K562 (cell line): Measurements from ENCODE around the gene SLC5A7. TPM values are rescaled to one million over a fixed set of nuclear protein-coding genes. Genes with fewer than 3 reads are reported as not detected.

ENCODE experiments used
- ATAC-seq: fragments of 200-7000 bp; cut with Tn5 transposase; 3 replicates; pipeline ENCODE4 v1.9.1; 2020; ENCODE audit warnings: moderate library complexity
- BruUV-seq: library from RNA; stranded (reverse); fragments of 400-500 nt; replicated peaks from 2 replicates; lab custom pipeline; 2021; lab: Mats Ljungman, UMichigan
- CTCF ChIA-PET: fragments of 300-600 bp; formaldehyde crosslinking; extraction: SDS; loops from one replicate; lab custom pipeline; 2021; ENCODE audit warnings: low intra/inter-chr PET ratio; lab: Yijun Ruan, JAX
- POLR2A ChIA-PET: fragments of 300-600, 350-650 bp; sonication (Branson Sonifier 250); formaldehyde crosslinking; extraction: SDS; loops from one replicate; lab custom pipeline; 2021; ENCODE audit warnings: antibody characterized with exemption, inconsistent platforms; lab: Yijun Ruan, JAX
- DNase-seq, 4 experiments: peaks; one replicate each; pipeline versions ENCODE4 v3.0.0 to v3.0.0-alpha.2; 2011 to 2018; ENCODE audit warnings: low spot score in 3 of 4, mixed read lengths in 3 of 4; ENCODE audit errors: extremely low read depth in 1 of 4
- FAIRE-seq: peaks from 2 replicates; lab custom pipeline; 2011; peaks lifted over from hg19 to GRCh38; lab: Jason Lieb, UNC
- H2AFZ ChIP-seq: 2 replicates; pipeline ENCODE4 v1.6.0; 2011; ENCODE audit warnings: low read depth, low read length, control low read depth, inconsistent platforms
- H3K27ac ChIP-seq: fragments of 200-600 bp; 3 replicates; pipeline ENCODE4 v1.8.0; 2011; ENCODE audit warnings: low read depth, mild to moderate bottlenecking, control low read depth, inconsistent platforms, low read length, moderate library complexity, mixed read lengths; ENCODE audit errors: extremely low read depth
- H3K27me3 ChIP-seq, 2 experiments: fragments of 300-600 bp in 1 of 2; 2 replicates in 1 of 2; 3 replicates in 1 of 2; pipeline versions ENCODE4 v1.6.0 to v1.8.0; 2011; ENCODE audit warnings: inconsistent platforms in 2 of 2, low read length in 2 of 2, mild to moderate bottlenecking in 1 of 2, mixed read lengths in 1 of 2, moderate library complexity in 1 of 2; ENCODE audit not compliant: control insufficient read depth in 2 of 2, insufficient read depth in 2 of 2
- H3K36me3 ChIP-seq: fragments of 300-600 bp; 3 replicates; pipeline ENCODE4 v1.8.0; 2011; ENCODE audit warnings: mild to moderate bottlenecking, low read length, inconsistent platforms; ENCODE audit not compliant: control insufficient read depth, insufficient read depth
- H3K4me1 ChIP-seq, 2 experiments: fragments of 200-600 bp in 1 of 2; replicated peaks in 1 of 2; 2 replicates in 1 of 2; 3 replicates in 1 of 2; pipeline versions ENCODE4 v1.5.1 to v1.8.0; 2011; ENCODE audit warnings: inconsistent platforms in 2 of 2, low read length in 2 of 2, mild to moderate bottlenecking in 1 of 2, mixed read lengths in 1 of 2, moderate library complexity in 1 of 2; ENCODE audit not compliant: control insufficient read depth in 2 of 2, insufficient read depth in 2 of 2
- H3K4me2 ChIP-seq: 2 replicates; pipeline ENCODE4 v1.6.1; 2011; ENCODE audit warnings: low read length, control low read depth, inconsistent platforms, mixed read lengths; ENCODE audit not compliant: insufficient read depth
- H3K4me3 ChIP-seq: fragments of 200-600 bp; sonication (generic), shearing (Covaris generic); 2 replicates; pipeline ENCODE4 v1.5.1; 2016; ENCODE audit warnings: control low read depth, inconsistent platforms
- H3K79me2 ChIP-seq: fragments of 200-600 bp; 3 replicates; pipeline ENCODE4 v1.8.0; 2011; ENCODE audit warnings: low read length, inconsistent platforms; ENCODE audit not compliant: control insufficient read depth, insufficient read depth
- H3K9ac ChIP-seq, 2 experiments: 2 replicates each; pipeline versions ENCODE4 v1.6.0 to v1.6.1; 2011; ENCODE audit warnings: low read depth in 2 of 2, low read length in 2 of 2, control low read depth in 1 of 2, inconsistent platforms in 1 of 2, mild to moderate bottlenecking in 1 of 2, mixed read lengths in 1 of 2; ENCODE audit not compliant: insufficient read depth in 1 of 2
- H3K9me1 ChIP-seq: one replicate; pipeline ENCODE4 v1.6.0; 2011; ENCODE audit warnings: inconsistent platforms, mild to moderate bottlenecking, low read length, moderate library complexity; ENCODE audit not compliant: control insufficient read depth, insufficient read depth
- H3K9me3 ChIP-seq: replicated peaks from 2 replicates; pipeline ENCODE4 v1.5.1; 2011; ENCODE audit warnings: low read depth, low read length, inconsistent platforms; ENCODE audit not compliant: control insufficient read depth, insufficient read depth
- H4K20me1 ChIP-seq: replicated peaks from 2 replicates; pipeline ENCODE4 v1.6.1; 2011; ENCODE audit warnings: low read length, inconsistent platforms, mixed read lengths; ENCODE audit not compliant: control insufficient read depth, insufficient read depth
- ARID2 ChIP-seq: fragments of 450-650 bp; IDR thresholded peaks from 2 replicates; pipeline ENCODE4 v1.6.1; 2017; ENCODE audit warnings: antibody characterized with exemption, mild to moderate bottlenecking
- HDAC8 ChIP-seq: fragments of 450-650 bp; IDR thresholded peaks from 2 replicates; pipeline ENCODE4 v1.6.1; 2016; ENCODE audit warnings: mild to moderate bottlenecking, missing genetic modification characterization, moderate library complexity, missing compliant biosample characterization
- HNRNPH1 ChIP-seq: fragments of 200-400 bp; formaldehyde crosslinking; optimal IDR thresholded peaks from 2 replicates; pipeline ENCODE3; 2017; ENCODE audit warnings: low read depth, mild to moderate bottlenecking, low read length, moderate library complexity
- ILF3 ChIP-seq: fragments of 450-650 bp; IDR thresholded peaks from 2 replicates; pipeline ENCODE4 v1.6.1; 2018; ENCODE audit warnings: antibody characterized with exemption, mild to moderate bottlenecking, moderate library complexity, borderline replicate concordance
- KDM4B ChIP-seq, 2 experiments: fragments of 450-650 bp in 1 of 2; sonication (generic) in 1 of 2; IDR thresholded peaks; 2 replicates each; pipeline ENCODE4 v1.6.1; 2016 to 2017; ENCODE audit warnings: borderline replicate concordance in 2 of 2, antibody characterized with exemption in 1 of 2, low read depth in 1 of 2, mild to moderate bottlenecking in 1 of 2
- MTA2 ChIP-seq: fragments of 450-650 bp; IDR thresholded peaks from 2 replicates; pipeline ENCODE4 v1.6.1; 2016; ENCODE audit warnings: low read depth
- NCOR1 ChIP-seq: fragments of 450-650 bp; IDR thresholded peaks from 2 replicates; pipeline ENCODE4 v1.6.1; 2016; ENCODE audit warnings: mild to moderate bottlenecking, moderate library complexity
- NFATC3 ChIP-seq: fragments of 450-650 bp; IDR thresholded peaks from 2 replicates; pipeline ENCODE4 v1.6.1; 2017; ENCODE audit warnings: mild to moderate bottlenecking
- SMAD4 ChIP-seq: fragments of 250-450 bp; sonication (Bioruptor Pico); conservative IDR thresholded peaks from 2 replicates; pipeline ENCODE4 v1.8.0; 2021; ENCODE audit warnings: inconsistent platforms, mild to moderate bottlenecking, moderate library complexity
- WGBS: fragments of 100-300 bp; shearing (Covaris generic); methylation state at CpG from one replicate; pipeline ENCODE4 v1.1.6; 2016; ENCODE audit warnings: low coverage, mixed read lengths; ENCODE audit not compliant: insufficient coverage; ENCODE audit errors: missing lambda C conversion rate; 5-methylcytosine and 5-hydroxymethylcytosine counted together
- in situ Hi-C: fragments of 300-500 bp; cut with MboI; formaldehyde crosslinking; loops from 4 replicates; pipeline ENCODE4 v1.15.0; 2018; ENCODE audit warnings: inconsistent platforms, mixed read lengths
- intact Hi-C: fragments of 100-400 bp; cut with micrococcal nuclease; formaldehyde crosslinking; loops from 2 replicates; pipeline ENCODE4 v1.14.2; 2022
- polyA plus RNA-seq, 8 experiments: library from polyadenylated mRNA; depleted of rRNA in 4 of 8; stranded (reverse) in 5 of 8; unstranded in 3 of 8; fragments of >200 nt; fragmentation: Nextera tagmentation in 2 of 8; fragmentation: Illumina TruSeq in 1 of 8; extraction: Ambion mirVana in 2 of 8; extraction: Trizol in 1 of 8; gene quantifications; 2 replicates each; pipeline versions ENCODE4 v1.2.1 to v1.2.3, GENCODE V29; 2011 to 2014; ENCODE audit warnings: inconsistent platforms in 1 of 8, missing spikeins in 1 of 8
- total RNA-seq, 7 experiments: library from RNA; depleted of rRNA in 6 of 7; stranded (reverse); fragments of >200 nt in 6 of 7; fragmentation: Illumina TruSeq in 2 of 7; extraction: Trizol in 2 of 7; gene quantifications; 2 replicates each; pipeline versions ENCODE4 v1.2.1 to v1.2.3, GENCODE V29; 2011 to 2021; ENCODE audit warnings: low replicate concordance in 1 of 7
- TF ChIP-seq, protein P1 (sequence below), 2 experiments: fragments of 450-650 bp in 1 of 2; sonication (generic) in 1 of 2; formaldehyde crosslinking in 1 of 2; IDR thresholded peaks; 2 replicates each; pipeline versions ENCODE4 v1.7.1 to v1.9.0; 2016 to 2022; ENCODE audit warnings: inconsistent platforms in 1 of 2, mild to moderate bottlenecking in 1 of 2, missing genetic modification reagents in 1 of 2

Gene SLC5A7
- total and polyA plus RNA-seq, 9 of the 15 experiments (the other 6 are each of a cell fraction or from before 2014, with no cell fraction given), result not detected

GRCh38 chr2:107964185-107964584, 22.1 kb upstream of the SLC5A7 start:
- no TSS peak for BruUV-seq
- no peak for TF ChIP-seq SMAD4
- no peak for TF ChIP-seq ILF3
- no peak for TF ChIP-seq MTA2
- TF ChIP-seq NFATC3, result no peak
- no peak for TF ChIP-seq NCOR1
- no peak for TF ChIP-seq KDM4B (IDR thresholded peaks at IDR 0.05; ENCODE audit: borderline replicate concordance in 2 of 2, low read depth in 1 of 2)
- TF ChIP-seq, protein P1, sequence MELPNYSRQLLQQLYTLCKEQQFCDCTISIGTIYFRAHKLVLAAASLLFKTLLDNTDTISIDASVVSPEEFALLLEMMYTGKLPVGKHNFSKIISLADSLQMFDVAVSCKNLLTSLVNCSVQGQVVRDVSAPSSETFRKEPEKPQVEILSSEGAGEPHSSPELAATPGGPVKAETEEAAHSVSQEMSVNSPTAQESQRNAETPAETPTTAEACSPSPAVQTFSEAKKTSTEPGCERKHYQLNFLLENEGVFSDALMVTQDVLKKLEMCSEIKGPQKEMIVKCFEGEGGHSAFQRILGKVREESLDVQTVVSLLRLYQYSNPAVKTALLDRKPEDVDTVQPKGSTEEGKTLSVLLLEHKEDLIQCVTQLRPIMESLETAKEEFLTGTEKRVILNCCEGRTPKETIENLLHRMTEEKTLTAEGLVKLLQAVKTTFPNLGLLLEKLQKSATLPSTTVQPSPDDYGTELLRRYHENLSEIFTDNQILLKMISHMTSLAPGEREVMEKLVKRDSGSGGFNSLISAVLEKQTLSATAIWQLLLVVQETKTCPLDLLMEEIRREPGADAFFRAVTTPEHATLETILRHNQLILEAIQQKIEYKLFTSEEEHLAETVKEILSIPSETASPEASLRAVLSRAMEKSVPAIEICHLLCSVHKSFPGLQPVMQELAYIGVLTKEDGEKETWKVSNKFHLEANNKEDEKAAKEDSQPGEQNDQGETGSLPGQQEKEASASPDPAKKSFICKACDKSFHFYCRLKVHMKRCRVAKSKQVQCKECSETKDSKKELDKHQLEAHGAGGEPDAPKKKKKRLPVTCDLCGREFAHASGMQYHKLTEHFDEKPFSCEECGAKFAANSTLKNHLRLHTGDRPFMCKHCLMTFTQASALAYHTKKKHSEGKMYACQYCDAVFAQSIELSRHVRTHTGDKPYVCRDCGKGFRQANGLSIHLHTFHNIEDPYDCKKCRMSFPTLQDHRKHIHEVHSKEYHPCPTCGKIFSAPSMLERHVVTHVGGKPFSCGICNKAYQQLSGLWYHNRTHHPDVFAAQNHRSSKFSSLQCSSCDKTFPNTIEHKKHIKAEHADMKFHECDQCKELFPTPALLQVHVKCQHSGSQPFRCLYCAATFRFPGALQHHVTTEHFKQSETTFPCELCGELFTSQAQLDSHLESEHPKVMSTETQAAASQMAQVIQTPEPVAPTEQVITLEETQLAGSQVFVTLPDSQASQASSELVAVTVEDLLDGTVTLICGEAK (IDR thresholded peaks at IDR 0.05), result no peak
- TF ChIP-seq, protein P1 (CRISPR knock-in tag; IDR thresholded peaks at IDR 0.05), result no peak
- no peak for TF ChIP-seq ARID2
- no peak for TF ChIP-seq HDAC8 (tag)
- TF ChIP-seq HNRNPH1, result no peak
- no peak overlapping the region for H3K4me3 ChIP-seq
- intact Hi-C loops (no loop called here), in situ Hi-C loops (no loop called here)
- no peaks in the 10 kb centered on the region for H3K9me3 ChIP-seq
- H2AFZ ChIP-seq, result no peak overlapping the region
- H3K9ac ChIP-seq, result no peak overlapping the region
- WGBS, result 0% methylated on average over 1 of the region's 1 CpG
- H3K9me1 ChIP-seq, result no peaks in the 10 kb centered on the region
- POLR2A ChIA-PET, result no interaction called here
- H3K27me3 ChIP-seq, result no peaks in the 10 kb centered on the region
- H3K27ac ChIP-seq, result no peak overlapping the region
- no peak overlapping the region for H3K4me2 ChIP-seq
- H3K36me3 ChIP-seq, result no peaks in the 10 kb centered on the region
- DNase-seq (no peak), ATAC-seq (no peak), FAIRE-seq (no peak)
- no peaks in the 10 kb centered on the region for H3K4me1 ChIP-seq
- H3K79me2 ChIP-seq, result no peaks in the 10 kb centered on the region
- no peaks in the 10 kb centered on the region for H4K20me1 ChIP-seq
- CTCF ChIA-PET, result no interaction called here
